ENCODE measurements around the gene DCAF11. TPM values are rescaled to one million over a fixed set of nuclear protein-coding genes. Genes with fewer than 3 reads are reported as not detected.
A peak's percentile ranks its signal among the peaks of the same experiment; 100 is the strongest.

DCAF11 gene
- total and polyA plus RNA-seq, 2 of the 13 experiments (the other 11 are each of a cell fraction or from before 2014, with no cell fraction given): 150 to 257 TPM

GRCh38 chr14:24141097-24141880 is 26.7 kb downstream of the DCAF11 start, which contains the start of gene EMC9 (continued):
- TF ChIP-seq ZMYM2 (CRISPR knock-in tag; IDR thresholded peaks at IDR 0.05) (no peak), HMGA1 (CRISPR knock-in tag; conservative IDR thresholded peaks at IDR 0.05) (no peak), ZNF235 (CRISPR knock-in tag; IDR thresholded peaks at IDR 0.05; ENCODE audit: borderline replicate concordance) (peak; percentile 99), MTERF4 (CRISPR knock-in tag; IDR thresholded peaks at IDR 0.05) (no peak), ZNF10 (CRISPR knock-in tag; IDR thresholded peaks at IDR 0.05; ENCODE audit: borderline replicate concordance, low read depth) (0 out of 2 replicates have a peak, but pooled peaks have one; percentile 82), PBX2 (CRISPR knock-in tag; IDR thresholded peaks at IDR 0.05) (peak; percentile 92), TRIM22 (IDR thresholded peaks at IDR 0.05) (no peak), ZNF17 (CRISPR knock-in tag; IDR thresholded peaks at IDR 0.05) (no peak), SRSF1 (optimal IDR thresholded peaks at IDR 0.05; ENCODE audit: low read depth, low read length) (peak; percentile 75), ZNF124 (CRISPR knock-in tag; IDR thresholded peaks at IDR 0.05) (no peak), ZNF678 (CRISPR knock-in tag; IDR thresholded peaks at IDR 0.05) (peak; percentile 99), ZNF839 (CRISPR knock-in tag; IDR thresholded peaks at IDR 0.05; ENCODE audit: borderline replicate concordance) (peak; percentile 95; the same call in 1 of the 2 replicates), ZNF274 (CRISPR knock-in tag; IDR thresholded peaks at IDR 0.05) (no peak), HMGXB4 (CRISPR knock-in tag; IDR thresholded peaks at IDR 0.05; ENCODE audit: borderline replicate concordance in 1 of 2, low read depth in 1 of 2) (peak; percentile 89 to 98), MBNL3 (CRISPR knock-in tag; conservative IDR thresholded peaks at IDR 0.05) (no peak), NFE2L1 (CRISPR knock-in tag; IDR thresholded peaks at IDR 0.05; ENCODE audit: borderline replicate concordance) (peak; percentile 92; the same call in 1 of the 2 replicates), ZNF546 (CRISPR knock-in tag; conservative IDR thresholded peaks at IDR 0.05) (peak; percentile 98; the same call in 1 of the 2 replicates), YEATS2 (CRISPR knock-in tag; IDR thresholded peaks at IDR 0.05; ENCODE audit: borderline replicate concordance) (peak; percentile 87), AKAP8 (CRISPR knock-in tag; IDR thresholded peaks at IDR 0.05) (peak; percentile 93), MAFG (CRISPR knock-in tag; IDR thresholded peaks at IDR 0.05) (no peak), ADNP (CRISPR knock-in tag; IDR thresholded peaks at IDR 0.05) (peak; percentile 7), NFYB (CRISPR knock-in tag; IDR thresholded peaks at IDR 0.05) (peak; percentile 99), KLF15 (CRISPR knock-in tag; IDR thresholded peaks at IDR 0.05; ENCODE audit: borderline replicate concordance) (peak; percentile 97), SP140L (CRISPR knock-in tag; IDR thresholded peaks at IDR 0.05; ENCODE audit: borderline replicate concordance) (no peak; the same call in 1 of the 2 replicates), ZNF768 (CRISPR knock-in tag; IDR thresholded peaks at IDR 0.05) (peak; percentile 77; the same call in 1 of the 2 replicates), IKZF1 (IDR thresholded peaks at IDR 0.05) (no peak)
